ENCODE results near the gene TSPAN33.

Gene TSPAN33

DNA sequence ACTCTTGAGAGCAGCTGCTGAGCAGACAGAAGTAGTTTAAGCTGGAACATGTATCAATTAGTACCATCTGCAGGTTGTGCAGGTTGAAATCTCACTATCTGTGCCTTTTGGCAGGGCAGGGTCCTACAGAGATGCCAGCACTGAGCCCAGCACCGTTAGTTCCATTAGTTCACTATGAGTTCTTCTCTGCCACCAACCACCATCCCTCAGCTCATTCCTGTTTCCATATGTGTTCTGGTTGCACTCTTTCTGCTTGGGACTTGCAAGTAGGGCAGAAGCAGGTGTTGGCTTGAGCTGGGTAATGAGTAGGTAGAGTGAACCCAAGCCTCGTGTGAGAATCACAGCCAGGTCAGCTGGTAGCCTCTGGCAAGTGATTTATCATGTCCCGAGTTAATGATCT, 46.8 kb downstream of the TSPAN33 start:
- no peak overlapping the region for H3K4me3 ChIP-seq (ENCODE audit: low read depth, low read length)
- H3K27me3 ChIP-seq (ENCODE audit: insufficient read depth, low read length), result peaks cover 13% of the 10 kb centered on the region; the same call in 1 of the 2 replicates
- no peak overlapping the region for H3K27ac ChIP-seq (ENCODE audit: low read depth, low read length)
- H3K4me1 ChIP-seq (ENCODE audit: control insufficient read depth, insufficient read depth, low read length, unreplicated experiment), result no peaks in the 10 kb centered on the region
- no peak overlapping the region for H2AFZ ChIP-seq (ENCODE audit: low read length, unreplicated experiment)
- no peaks in the 10 kb centered on the region for H3K79me2 ChIP-seq (ENCODE audit: control insufficient read depth, insufficient read depth, low read length, unreplicated experiment)
- no peaks in the 10 kb centered on the region for H3K36me3 ChIP-seq (ENCODE audit: insufficient read depth, low read length)

DNA sequence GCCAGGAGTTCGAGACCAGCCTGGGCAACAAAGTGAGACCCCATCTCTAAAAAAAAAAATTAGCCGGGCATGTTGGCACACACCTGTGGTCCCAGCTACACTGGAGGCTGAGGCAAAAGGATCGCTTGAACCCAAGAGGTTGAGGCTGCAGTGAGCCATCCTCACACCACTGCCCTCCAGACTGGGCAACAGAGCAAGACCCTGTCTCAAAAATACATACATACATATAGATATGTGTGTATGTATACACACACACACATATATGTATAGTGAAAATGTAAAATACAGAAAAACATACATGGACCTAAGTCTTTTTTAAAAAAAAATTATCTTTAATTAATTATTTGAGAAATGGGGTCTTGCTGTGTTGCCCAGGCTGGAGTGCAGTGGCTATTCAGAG, 49.4 kb downstream of the TSPAN33 start:
- Histone ChIP-seq H2AFZ (ENCODE audit: low read length, unreplicated experiment) (no peak overlapping the region), H3K36me3 (ENCODE audit: insufficient read depth, low read length) (no peaks in the 10 kb centered on the region), H3K27me3 (ENCODE audit: insufficient read depth, low read length) (peaks cover 3% of the 10 kb centered on the region; the same call in 1 of the 2 replicates), H3K4me1 (ENCODE audit: control insufficient read depth, insufficient read depth, low read length, unreplicated experiment) (no peaks in the 10 kb centered on the region), H3K27ac (ENCODE audit: low read depth, low read length) (no peak overlapping the region), H3K4me3 (ENCODE audit: low read depth, low read length) (no peak overlapping the region), H3K79me2 (ENCODE audit: control insufficient read depth, insufficient read depth, low read length, unreplicated experiment) (no peaks in the 10 kb centered on the region)

DNA sequence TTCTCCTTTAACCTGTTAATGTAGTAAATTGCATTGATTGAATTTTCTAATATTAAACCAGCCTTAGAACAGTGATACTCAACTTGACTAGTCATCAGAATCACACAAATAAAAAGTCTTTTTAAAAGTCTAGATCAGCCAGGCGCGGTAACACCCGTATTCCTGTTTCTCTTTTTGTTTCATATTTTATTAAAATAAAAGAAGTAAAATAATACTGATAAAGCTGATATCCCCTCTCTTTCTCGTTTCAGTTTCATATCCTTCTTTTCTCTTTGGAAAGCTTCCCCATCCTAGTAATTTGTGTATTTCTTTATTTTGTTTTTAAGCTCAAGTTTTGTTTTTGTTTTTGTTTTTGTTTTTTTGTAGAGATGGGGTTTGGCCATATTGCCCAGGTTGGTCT, 53.3 kb downstream of the TSPAN33 start:
- H2AFZ ChIP-seq (ENCODE audit: low read length, unreplicated experiment), result no peak overlapping the region
- H3K79me2 ChIP-seq (ENCODE audit: control insufficient read depth, insufficient read depth, low read length, unreplicated experiment), result no peaks in the 10 kb centered on the region
- H3K4me3 ChIP-seq (ENCODE audit: low read depth, low read length), result no peak overlapping the region
- H3K4me1 ChIP-seq (ENCODE audit: control insufficient read depth, insufficient read depth, low read length, unreplicated experiment), result no peaks in the 10 kb centered on the region
- H3K36me3 ChIP-seq (ENCODE audit: insufficient read depth, low read length), result no peaks in the 10 kb centered on the region
- no peak overlapping the region for H3K27ac ChIP-seq (ENCODE audit: low read depth, low read length)
- no peaks in the 10 kb centered on the region for H3K27me3 ChIP-seq (ENCODE audit: insufficient read depth, low read length)

DNA sequence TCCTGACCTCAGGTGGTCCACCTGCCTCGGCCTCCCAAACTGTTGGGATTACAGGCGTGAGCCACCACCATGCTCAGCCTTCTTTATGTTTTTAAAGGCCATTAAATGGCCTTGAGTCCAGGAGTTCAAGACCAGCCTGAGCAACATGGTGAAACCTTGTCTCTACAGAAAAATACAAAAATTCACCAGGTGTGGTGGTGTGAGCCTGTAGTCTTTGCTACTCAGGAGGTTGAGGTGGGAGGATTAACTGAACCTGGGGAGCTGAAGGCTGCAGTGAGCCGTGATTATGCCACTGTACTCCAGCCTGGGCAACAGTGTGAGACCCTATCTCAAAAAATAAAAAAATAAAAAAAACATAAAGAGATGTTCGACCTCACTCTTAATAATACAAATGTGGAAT, 54.9 kb downstream of the TSPAN33 start:
- H3K79me2 ChIP-seq (ENCODE audit: control insufficient read depth, insufficient read depth, low read length, unreplicated experiment), result no peaks in the 10 kb centered on the region
- no peaks in the 10 kb centered on the region for H3K27me3 ChIP-seq (ENCODE audit: insufficient read depth, low read length)
- no peaks in the 10 kb centered on the region for H3K4me1 ChIP-seq (ENCODE audit: control insufficient read depth, insufficient read depth, low read length, unreplicated experiment)

DNA sequence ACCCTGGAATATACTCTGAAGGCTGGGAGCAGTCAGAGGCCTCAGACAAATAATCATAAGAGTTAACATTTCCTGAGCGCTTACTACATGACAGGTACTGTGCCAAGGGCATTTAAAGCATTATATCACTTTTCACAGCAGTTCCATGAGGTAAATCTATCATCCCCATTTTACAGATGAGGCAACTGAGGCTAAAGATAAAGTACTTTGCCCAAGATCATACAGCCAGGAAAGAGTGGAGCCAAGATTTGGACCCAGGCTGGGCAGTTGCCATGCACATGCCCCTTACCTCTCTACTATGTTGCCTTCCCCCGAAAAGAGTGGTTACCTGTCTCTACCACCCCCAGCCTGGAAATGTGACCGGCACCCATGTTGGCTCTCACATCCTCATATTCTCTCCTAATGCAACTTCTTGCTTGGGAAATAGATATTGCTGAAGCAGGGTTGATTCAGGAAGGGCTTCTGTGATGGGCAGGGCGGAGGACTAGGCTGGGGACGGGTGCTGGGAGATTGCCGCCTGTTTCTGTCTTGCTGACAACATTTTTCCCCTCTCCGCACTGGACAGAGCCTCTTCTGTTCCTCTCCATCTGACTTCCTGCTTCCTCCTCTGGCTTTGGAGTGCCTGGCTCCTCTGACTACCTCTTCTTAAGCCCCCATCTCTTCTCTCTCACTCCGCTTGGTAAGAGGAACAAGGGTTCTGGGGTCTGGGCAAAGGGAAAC, 57.7 kb downstream of the TSPAN33 start:
- Histone ChIP-seq H3K27me3 (ENCODE audit: insufficient read depth, low read length) (no peaks in the 10 kb centered on the region), H3K4me1 (ENCODE audit: control insufficient read depth, insufficient read depth, low read length, unreplicated experiment) (no peaks in the 10 kb centered on the region), H3K27ac (ENCODE audit: low read depth, low read length) (no peak overlapping the region), H3K4me3 (ENCODE audit: low read depth, low read length) (no peak overlapping the region), H3K79me2 (ENCODE audit: control insufficient read depth, insufficient read depth, low read length, unreplicated experiment) (no peaks in the 10 kb centered on the region), H3K36me3 (ENCODE audit: insufficient read depth, low read length) (no peaks in the 10 kb centered on the region), H2AFZ (ENCODE audit: low read length, unreplicated experiment) (no peak overlapping the region)

More for the DNA sequence above, 54.9 kb downstream of the TSPAN33 start:
- Histone ChIP-seq H3K4me3 (ENCODE audit: low read depth, low read length) (no peak overlapping the region), H3K36me3 (ENCODE audit: insufficient read depth, low read length) (no peaks in the 10 kb centered on the region), H2AFZ (ENCODE audit: low read length, unreplicated experiment) (no peak overlapping the region), H3K27ac (ENCODE audit: low read depth, low read length) (no peak overlapping the region)

DNA sequence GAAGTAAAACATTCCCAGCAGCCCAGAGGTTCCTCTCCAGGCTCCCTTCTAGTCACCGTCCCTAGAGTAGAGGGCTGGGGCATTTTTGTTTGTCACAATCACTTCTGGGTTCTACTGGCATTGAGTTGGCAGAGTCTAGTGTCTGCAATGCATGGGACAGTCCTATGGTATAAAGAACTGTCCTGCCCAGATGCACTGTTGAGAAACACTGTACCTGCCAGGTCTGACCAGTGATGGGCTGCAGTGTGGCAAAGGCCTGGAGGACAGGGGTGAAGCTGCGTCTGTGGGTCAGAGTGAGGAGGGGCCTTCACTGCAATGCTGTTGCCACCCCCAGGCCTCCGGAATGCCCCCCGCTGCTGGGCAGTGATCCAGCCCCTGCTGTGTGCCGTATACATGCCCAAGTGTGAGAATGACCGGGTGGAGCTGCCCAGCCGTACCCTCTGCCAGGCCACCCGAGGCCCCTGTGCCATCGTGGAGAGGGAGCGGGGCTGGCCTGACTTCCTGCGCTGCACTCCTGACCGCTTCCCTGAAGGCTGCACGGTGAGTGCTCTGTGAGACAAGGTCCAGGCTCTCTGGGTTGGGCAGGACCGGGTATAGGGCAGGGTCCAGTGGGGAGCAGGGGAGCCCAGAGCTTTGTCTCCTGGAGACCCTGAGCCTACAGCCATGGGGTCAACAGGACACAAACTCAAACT, 58.7 kb downstream of the TSPAN33 start:
- H3K27me3 ChIP-seq (ENCODE audit: insufficient read depth, low read length), result no peaks in the 10 kb centered on the region
- no peaks in the 10 kb centered on the region for H3K4me1 ChIP-seq (ENCODE audit: control insufficient read depth, insufficient read depth, low read length, unreplicated experiment)

DNA sequence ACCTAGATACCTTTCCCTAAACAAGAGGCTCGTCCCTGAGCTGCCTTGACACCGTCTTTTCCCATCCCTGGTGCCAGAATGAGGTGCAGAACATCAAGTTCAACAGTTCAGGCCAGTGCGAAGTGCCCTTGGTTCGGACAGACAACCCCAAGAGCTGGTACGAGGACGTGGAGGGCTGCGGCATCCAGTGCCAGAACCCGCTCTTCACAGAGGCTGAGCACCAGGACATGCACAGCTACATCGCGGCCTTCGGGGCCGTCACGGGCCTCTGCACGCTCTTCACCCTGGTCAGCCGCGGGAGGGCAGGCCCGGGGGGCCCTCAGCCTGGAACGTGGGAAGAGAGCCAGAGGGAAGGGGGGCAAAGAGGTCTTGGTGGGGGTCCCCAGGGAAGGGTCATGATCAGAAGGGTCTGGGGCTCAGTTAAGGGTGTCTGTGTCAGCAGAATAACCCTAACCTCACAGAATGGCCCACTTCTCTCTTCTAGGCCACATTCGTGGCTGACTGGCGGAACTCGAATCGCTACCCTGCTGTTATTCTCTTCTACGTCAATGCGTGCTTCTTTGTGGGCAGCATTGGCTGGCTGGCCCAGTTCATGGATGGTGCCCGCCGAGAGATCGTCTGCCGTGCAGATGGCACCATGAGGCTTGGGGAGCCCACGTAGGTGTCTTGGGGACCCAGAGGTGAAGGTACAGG, 60.8 kb downstream of the TSPAN33 start:
- H3K36me3 ChIP-seq (ENCODE audit: insufficient read depth, low read length), result no peaks in the 10 kb centered on the region
- no peaks in the 10 kb centered on the region for H3K79me2 ChIP-seq (ENCODE audit: control insufficient read depth, insufficient read depth, low read length, unreplicated experiment)
- H2AFZ ChIP-seq (ENCODE audit: low read length, unreplicated experiment), result no peak overlapping the region
- H3K27ac ChIP-seq (ENCODE audit: low read depth, low read length), result no peak overlapping the region
- no peak overlapping the region for H3K4me3 ChIP-seq (ENCODE audit: low read depth, low read length)
- no peaks in the 10 kb centered on the region for H3K27me3 ChIP-seq (ENCODE audit: insufficient read depth, low read length)
- H3K4me1 ChIP-seq (ENCODE audit: control insufficient read depth, insufficient read depth, low read length, unreplicated experiment), result no peaks in the 10 kb centered on the region

More for the DNA sequence above, 58.7 kb downstream of the TSPAN33 start:
- Histone ChIP-seq H2AFZ (ENCODE audit: low read length, unreplicated experiment) (no peak overlapping the region), H3K27ac (ENCODE audit: low read depth, low read length) (no peak overlapping the region), H3K79me2 (ENCODE audit: control insufficient read depth, insufficient read depth, low read length, unreplicated experiment) (no peaks in the 10 kb centered on the region), H3K36me3 (ENCODE audit: insufficient read depth, low read length) (no peaks in the 10 kb centered on the region), H3K4me3 (ENCODE audit: low read depth, low read length) (no peak overlapping the region)

DNA sequence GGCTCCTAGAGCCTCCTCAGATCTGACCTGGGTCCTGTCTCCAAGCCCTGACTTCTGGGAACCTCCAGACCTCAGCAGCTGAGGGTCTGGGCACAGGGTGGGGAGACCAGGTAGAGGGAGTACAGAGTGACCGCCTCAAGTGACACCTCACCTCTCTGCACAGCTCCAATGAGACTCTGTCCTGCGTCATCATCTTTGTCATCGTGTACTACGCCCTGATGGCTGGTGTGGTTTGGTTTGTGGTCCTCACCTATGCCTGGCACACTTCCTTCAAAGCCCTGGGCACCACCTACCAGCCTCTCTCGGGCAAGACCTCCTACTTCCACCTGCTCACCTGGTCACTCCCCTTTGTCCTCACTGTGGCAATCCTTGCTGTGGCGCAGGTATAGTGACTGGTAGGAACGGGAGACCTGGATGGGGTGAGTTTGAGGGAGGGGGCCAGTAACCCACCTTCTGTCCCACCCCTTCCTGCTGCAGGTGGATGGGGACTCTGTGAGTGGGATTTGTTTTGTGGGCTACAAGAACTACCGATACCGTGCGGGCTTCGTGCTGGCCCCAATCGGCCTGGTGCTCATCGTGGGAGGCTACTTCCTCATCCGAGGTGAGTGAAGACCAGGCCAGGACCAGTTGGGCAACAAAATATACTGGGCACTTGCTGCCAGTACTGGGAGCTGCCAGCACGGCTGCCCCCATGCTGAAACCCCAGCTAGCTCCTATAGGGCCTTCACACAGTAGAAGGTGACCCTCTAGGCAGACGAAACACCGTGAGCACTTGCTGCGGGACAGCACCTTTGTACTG, 61.7 kb downstream of the TSPAN33 start:
- H3K4me3 ChIP-seq (ENCODE audit: low read depth, low read length), result no peak overlapping the region
- H3K27me3 ChIP-seq (ENCODE audit: insufficient read depth, low read length), result no peaks in the 10 kb centered on the region
- H3K4me1 ChIP-seq (ENCODE audit: control insufficient read depth, insufficient read depth, low read length, unreplicated experiment), result no peaks in the 10 kb centered on the region
- H3K79me2 ChIP-seq (ENCODE audit: control insufficient read depth, insufficient read depth, low read length, unreplicated experiment), result no peaks in the 10 kb centered on the region
- H3K27ac ChIP-seq (ENCODE audit: low read depth, low read length), result no peak overlapping the region
- H2AFZ ChIP-seq (ENCODE audit: low read length, unreplicated experiment), result no peak overlapping the region
- no peaks in the 10 kb centered on the region for H3K36me3 ChIP-seq (ENCODE audit: insufficient read depth, low read length)

DNA sequence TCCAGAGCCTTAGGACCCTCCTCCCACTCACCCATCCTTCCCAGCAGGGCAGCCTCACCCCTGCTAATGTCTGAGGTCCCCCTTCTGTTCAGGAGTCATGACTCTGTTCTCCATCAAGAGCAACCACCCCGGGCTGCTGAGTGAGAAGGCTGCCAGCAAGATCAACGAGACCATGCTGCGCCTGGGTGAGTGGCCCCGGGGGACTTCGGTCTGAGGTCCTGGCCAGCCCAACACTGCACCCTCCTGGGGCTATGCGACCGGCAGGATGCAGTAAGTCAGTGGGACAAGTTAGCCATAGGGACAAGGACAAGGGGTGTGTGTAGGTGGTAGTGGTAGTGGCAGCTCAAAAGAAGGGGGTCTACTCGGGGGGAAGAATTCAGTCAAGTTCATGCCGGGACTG, 64.2 kb downstream of the TSPAN33 start:
- Histone ChIP-seq H3K4me1 (ENCODE audit: control insufficient read depth, insufficient read depth, low read length, unreplicated experiment) (no peaks in the 10 kb centered on the region), H3K27me3 (ENCODE audit: insufficient read depth, low read length) (no peaks in the 10 kb centered on the region), H3K79me2 (ENCODE audit: control insufficient read depth, insufficient read depth, low read length, unreplicated experiment) (no peaks in the 10 kb centered on the region), H3K27ac (ENCODE audit: low read depth, low read length) (no peak overlapping the region), H2AFZ (ENCODE audit: low read length, unreplicated experiment) (no peak overlapping the region), H3K4me3 (ENCODE audit: low read depth, low read length) (no peak overlapping the region), H3K36me3 (ENCODE audit: insufficient read depth, low read length) (no peaks in the 10 kb centered on the region)
